Panc1 (cell line): Measurements from ENCODE around the gene EDAR. TPM values are rescaled to one million over a fixed set of nuclear protein-coding genes. Genes with fewer than 3 reads are reported as not detected.

Experiments used
- ATAC-seq: fragments of 200-7000 bp; cut with Tn5 transposase; 2 replicates; pipeline ENCODE4 v1.9.1; 2020; ENCODE audit warnings: mild to moderate bottlenecking, moderate library complexity
- BruUV-seq: library from RNA; stranded (reverse); fragments of 400-500 nt; replicated peaks from 2 replicates; lab custom pipeline; 2021; lab: Mats Ljungman, UMichigan
- CTCF ChIA-PET: fragments of 300-600 bp; sonication (Branson Sonifier 250); formaldehyde crosslinking; loops from one replicate; lab custom pipeline; 2022; ENCODE audit warnings: antibody characterized with exemption; lab: Charles Lee
- POLR2A ChIA-PET: fragments of 300-600 bp; sonication (Branson Sonifier 250); formaldehyde crosslinking; loops from one replicate; lab custom pipeline; 2022; ENCODE audit warnings: antibody characterized with exemption; lab: Charles Lee
- DNase-seq: peaks from one replicate; pipeline ENCODE4 v3.0.0-alpha.2; 2010; ENCODE audit warnings: low read depth, low spot score
- H3K27ac ChIP-seq: 2 replicates; pipeline ENCODE4 v1.5.1; 2011; ENCODE audit warnings: mild to moderate bottlenecking, low read length, inconsistent platforms
- H3K27me3 ChIP-seq: fragments of 200-500 bp; sonication (Bioruptor generic); 2 replicates; pipeline ENCODE4 v1.6.0; 2014; ENCODE audit warnings: low read length, inconsistent platforms; ENCODE audit not compliant: control insufficient read depth, insufficient read depth
- H3K36me3 ChIP-seq: fragments of 200-500 bp; sonication (Bioruptor generic); 2 replicates; pipeline ENCODE4 v1.5.1; 2014; ENCODE audit warnings: inconsistent platforms, mild to moderate bottlenecking, low read length, moderate library complexity; ENCODE audit not compliant: control insufficient read depth, insufficient read depth
- H3K4me1 ChIP-seq: 2 replicates; pipeline ENCODE4 v1.5.1; 2011; ENCODE audit warnings: inconsistent platforms, mild to moderate bottlenecking, low read length, moderate library complexity; ENCODE audit not compliant: control insufficient read depth, insufficient read depth
- H3K4me3 ChIP-seq, 2 experiments: 2 replicates each; pipeline ENCODE4 v1.5.1; 2011 to 2012; ENCODE audit warnings: low read depth in 2 of 2, low read length in 2 of 2, mild to moderate bottlenecking in 2 of 2, inconsistent platforms in 1 of 2, moderate library complexity in 1 of 2
- H3K9me3 ChIP-seq: fragments of 200-500 bp; sonication (Bioruptor generic); 2 replicates; pipeline ENCODE4 v1.5.1; 2014; ENCODE audit warnings: low read depth, mild to moderate bottlenecking, inconsistent platforms, low read length, moderate library complexity; ENCODE audit not compliant: control insufficient read depth, insufficient read depth
- CTCF ChIP-seq: fragments of 450-650 bp; IDR thresholded peaks from 2 replicates; pipeline ENCODE4 v1.5.1; 2017; ENCODE audit warnings: mild to moderate bottlenecking
- POLR2AphosphoS5 ChIP-seq: IDR thresholded peaks from 2 replicates; pipeline ENCODE4 v1.6.1; 2012; ENCODE audit warnings: mild to moderate bottlenecking, low read depth, low read length, moderate library complexity
- REST ChIP-seq, 2 experiments: IDR thresholded peaks; 2 replicates each; pipeline ENCODE4 v1.6.1; 2011 to 2012; ENCODE audit warnings: low read depth in 2 of 2, control low read depth in 1 of 2, low read length in 1 of 2, mild to moderate bottlenecking in 1 of 2, moderate library complexity in 1 of 2; ENCODE audit not compliant: insufficient read depth in 1 of 2
- SIN3A ChIP-seq: IDR thresholded peaks from 2 replicates; pipeline ENCODE4 v1.6.1; 2012; ENCODE audit warnings: low read depth, mild to moderate bottlenecking, low read length, moderate library complexity, borderline replicate concordance; ENCODE audit not compliant: insufficient read depth
- TCF7L2 ChIP-seq: IDR thresholded peaks from 2 replicates; pipeline ENCODE4 v1.6.1; 2011; ENCODE audit warnings: mild to moderate bottlenecking, low read depth, low read length, inconsistent platforms
- in situ Hi-C: cut with HindIII; loops from 2 replicates; pipeline ENCODE4 v1.10.0; 2016; ENCODE audit warnings: low sequenced_read_pairs, low pct_unique_long_range_greater_than_20kb
- intact Hi-C: fragments of 100-400 bp; cut with micrococcal nuclease; formaldehyde crosslinking; loops from one replicate; pipeline ENCODE4 v1.10.0; 2022; ENCODE audit not compliant: unreplicated experiment
- total RNA-seq: library from RNA; stranded (reverse); gene quantifications from one replicate; pipeline ENCODE4 v1.2.1, GENCODE V29; 2021; ENCODE audit not compliant: unreplicated experiment

The EDAR gene
- total RNA-seq, 1 experiment from 2014 or later, result not detected

- Histone ChIP-seq H3K4me1 (no peaks in the 10 kb centered on the region; the same call in 1 of the 2 replicates), H3K4me3 (no peak overlapping the region), H3K36me3 (no peaks in the 10 kb centered on the region; the same call in 1 of the 2 replicates), H3K9me3 (no peaks in the 10 kb centered on the region), H3K27me3 (peaks cover 19% of the 10 kb centered on the region), H3K27ac (no peak overlapping the region)
- BruUV-seq, result no TSS peak
- DNase-seq (no peak), ATAC-seq (no peak)
- in situ Hi-C loops (loop anchor here (10.0 kb wide), 1 partner anchor 52 kb away; no protein-coding TSS in a partner anchor), intact Hi-C loops (no loop called here)
- ChIA-PET POLR2A (no interaction called here), CTCF (no interaction called here)
- TF ChIP-seq CTCF, result no peak
Observed at GRCh38 chr2:108986916-108987510, 2.0 kb downstream of the EDAR start.

GRCh38 chr2:108983610-108984009, 5.4 kb downstream of the EDAR start:
- H3K36me3 ChIP-seq, result no peaks in the 10 kb centered on the region; the same call in 1 of the 2 replicates
- in situ Hi-C loops, result loop anchor here (10.0 kb wide), 1 partner anchor 49 kb away; no protein-coding TSS in a partner anchor
- ATAC-seq (no peak), DNase-seq (no peak)
- no peak overlapping the region for H3K27ac ChIP-seq
- ChIA-PET CTCF (no interaction called here), POLR2A (no interaction called here)
- no peaks in the 10 kb centered on the region; the same call in 1 of the 2 replicates for H3K4me1 ChIP-seq
- H3K27me3 ChIP-seq, result peaks cover 19% of the 10 kb centered on the region
- intact Hi-C loops, result no loop called here
- TF ChIP-seq POLR2AphosphoS5, result no peak
- TF ChIP-seq SIN3A, result no peak
- no peak for TF ChIP-seq REST (IDR thresholded peaks at IDR 0.05; ENCODE audit: insufficient read depth in 1 of 2, low read depth in 2 of 2, low read length in 1 of 2)
- no peak for TF ChIP-seq TCF7L2
- TF ChIP-seq CTCF, result no peak
- H3K9me3 ChIP-seq, result no peaks in the 10 kb centered on the region
- no peak overlapping the region for H3K4me3 ChIP-seq
- BruUV-seq, result no TSS peak
